HL-60/S4 treated with retinoic acid at 250 ng/mL for 4 days and 3 days (cell line): ENCODE measurements around the gene MARCHF9.

Experiments used
- in situ Hi-C: fragments of 300-500 bp; cut with MboI; formaldehyde crosslinking; loops from 2 replicates; pipeline ENCODE4 v1.7.0; 2022; ENCODE audit warnings: low sequenced_read_pairs

MARCHF9 gene

GRCh38 chr12:57782608-57783465 lies 27.9 kb downstream of the MARCHF9 start, which contains the start of gene TSFM:
Gene TSFM, plus strand, starts transcription at chr12:57782787. Its CDS starts 15 bp downstream, at chr12:57782802.
- in situ Hi-C loops = no loop called here

DNA sequence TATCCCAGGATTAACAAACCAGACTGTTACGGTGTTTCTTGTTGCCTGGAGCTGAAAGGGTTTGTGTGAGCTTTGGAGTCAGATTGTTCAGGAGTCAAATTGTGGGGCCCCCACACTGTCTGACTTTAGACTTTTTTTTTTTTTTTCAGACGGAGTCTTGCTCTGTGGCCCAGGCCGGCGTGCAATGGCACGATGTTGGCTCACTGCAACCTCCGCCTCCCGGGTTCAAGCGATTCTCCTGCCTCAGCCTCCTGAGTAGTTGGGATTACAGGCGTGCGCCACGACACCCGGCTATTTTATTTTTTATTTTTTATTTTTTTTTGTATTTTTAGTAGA lies 28.5 kb downstream of the MARCHF9 start:
- in situ Hi-C loops = no loop called here

DNA sequence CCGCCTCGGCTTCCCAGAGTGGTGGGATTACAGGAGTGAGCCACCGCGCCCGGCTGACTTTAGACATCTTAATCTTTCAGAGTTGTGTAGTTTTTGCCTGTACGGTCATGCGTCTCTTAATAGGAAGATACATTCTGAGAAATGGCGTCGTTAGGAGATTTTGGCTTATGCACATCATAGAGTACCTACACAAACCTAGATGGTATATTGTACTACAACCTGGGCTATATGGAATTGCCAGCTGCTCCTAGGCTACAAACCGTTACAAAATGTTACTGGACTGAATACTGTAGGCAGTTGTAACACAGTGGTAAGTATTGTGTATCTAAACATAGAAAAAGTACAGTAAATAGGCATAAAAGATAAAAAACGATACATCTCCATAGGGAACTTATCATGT lies 29.0 kb downstream of the MARCHF9 start:
- in situ Hi-C loops = no loop called here

- in situ Hi-C loops = no loop called here
Observed at GRCh38 chr12:57793920-57794319, 39.0 kb downstream of the MARCHF9 start.

GRCh38 chr12:57795354-57795753 lies 40.5 kb downstream of the MARCHF9 start:
- in situ Hi-C loops = no loop called here

DNA sequence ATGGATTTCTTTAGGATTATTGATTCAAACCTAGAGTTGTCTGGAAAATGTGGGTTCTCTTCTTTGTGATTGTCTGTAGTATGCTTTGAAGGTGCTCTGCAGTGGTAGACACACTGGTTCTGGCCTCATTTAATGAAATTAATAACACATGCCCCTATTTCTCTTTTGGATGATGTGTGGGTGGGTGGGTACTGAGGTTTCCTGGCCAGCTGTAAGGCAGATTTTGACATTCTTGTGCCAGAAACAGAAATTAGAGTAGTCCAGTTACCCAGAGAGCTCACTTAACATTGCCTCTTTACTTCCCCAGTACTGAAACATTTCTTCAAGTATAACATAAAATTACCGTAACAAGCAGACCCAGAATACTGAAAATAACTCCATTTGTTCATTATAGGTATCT lies 42.1 kb downstream of the MARCHF9 start:
- in situ Hi-C loops = no loop called here

DNA sequence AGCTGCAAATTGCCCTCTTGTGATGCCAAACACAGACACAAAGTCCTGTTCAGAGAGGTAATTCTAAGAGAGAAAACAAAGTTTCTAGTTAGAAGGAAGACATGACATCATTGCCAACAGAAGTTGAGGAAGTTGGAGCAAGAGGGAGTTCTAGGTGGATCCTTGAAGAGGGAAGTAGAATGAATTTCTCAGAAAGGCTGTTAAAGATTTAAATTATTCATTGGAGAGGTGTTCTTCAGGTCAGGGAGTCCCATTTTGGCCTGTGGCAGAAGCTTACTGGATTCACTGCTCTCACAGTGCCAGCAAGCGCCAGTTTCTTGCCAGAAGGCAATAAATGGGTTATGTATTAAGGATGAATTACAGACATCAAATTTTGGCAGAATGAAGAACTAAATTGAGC lies 43.0 kb downstream of the MARCHF9 start:
- in situ Hi-C loops = no loop called here

GRCh38 chr12:57800965-57801364 lies 46.1 kb downstream of the MARCHF9 start:
- in situ Hi-C loops = no loop called here

- in situ Hi-C loops = no loop called here
Observed at GRCh38 chr12:57802607-57803006, 47.7 kb downstream of the MARCHF9 start.

DNA sequence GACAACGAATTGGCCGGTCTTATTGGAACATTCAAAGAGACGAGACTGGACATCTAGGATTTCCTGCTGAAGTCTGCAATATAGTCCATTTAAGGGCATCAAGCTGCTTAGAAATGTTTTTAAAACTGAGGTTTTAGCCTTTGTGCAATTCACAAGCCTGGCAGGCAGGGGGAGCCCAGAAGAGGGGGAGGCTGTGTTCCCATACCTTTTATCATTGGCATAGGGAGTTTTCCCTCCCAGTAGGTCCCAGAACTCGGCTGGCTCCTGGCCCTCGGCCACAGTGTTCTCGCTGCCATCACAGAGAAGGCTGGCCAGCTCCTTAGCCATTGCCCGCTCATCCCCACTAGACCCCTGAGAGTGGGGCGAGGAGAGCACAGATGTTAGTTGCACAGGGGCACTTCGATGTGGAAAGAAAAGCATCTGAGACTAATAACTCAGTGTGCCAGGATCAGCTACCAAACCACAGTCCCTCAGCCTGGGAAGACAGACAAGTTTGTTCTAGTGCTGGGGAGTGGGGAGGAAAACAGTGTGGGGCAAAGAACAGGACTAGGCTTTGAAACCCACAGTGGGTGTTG lies 48.5 kb downstream of the MARCHF9 start:
- in situ Hi-C loops = no loop called here

DNA sequence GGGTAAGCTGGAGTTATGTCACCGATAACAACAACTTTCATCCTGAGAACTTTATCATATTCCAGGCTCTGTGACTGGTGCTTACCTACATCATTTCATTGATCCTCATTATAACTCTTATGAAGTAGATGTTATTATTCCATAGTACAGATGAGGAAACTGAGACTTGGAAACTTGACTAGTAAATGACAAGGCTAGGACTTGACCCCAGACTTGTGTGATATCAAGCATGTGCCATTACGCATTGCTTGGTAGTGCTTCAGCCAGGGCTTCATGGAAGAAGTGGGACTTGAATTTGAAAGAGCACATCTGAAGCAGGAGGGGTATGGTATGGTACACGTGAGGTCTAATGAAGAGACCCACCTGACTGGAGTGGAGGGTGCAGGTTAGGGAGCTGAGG lies 51.8 kb downstream of the MARCHF9 start:
- in situ Hi-C loops = no loop called here

GRCh38 chr12:57807285-57807684 lies 52.4 kb downstream of the MARCHF9 start:
- in situ Hi-C loops = no loop called here

DNA sequence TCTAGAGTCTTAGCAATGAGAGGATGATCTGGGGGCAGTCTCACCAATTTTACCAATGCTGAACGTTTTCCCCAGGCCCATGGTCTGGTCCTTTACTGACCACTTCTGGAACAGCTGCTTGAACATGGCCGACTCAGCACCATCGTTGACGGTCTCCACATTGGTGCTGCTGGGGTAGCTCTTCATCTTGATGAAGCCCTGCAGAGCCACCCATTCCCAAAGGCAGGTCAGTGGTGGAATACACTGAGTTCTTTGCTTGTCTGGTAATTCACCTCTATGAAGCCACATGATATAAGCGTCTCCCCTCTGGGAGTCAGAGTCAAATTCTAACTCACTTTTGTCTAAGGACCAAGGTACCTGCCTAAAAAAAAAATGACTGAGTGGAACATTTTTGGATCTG lies 53.4 kb downstream of the MARCHF9 start:
- in situ Hi-C loops = no loop called here

GRCh38 chr12:57809425-57809824 lies 54.5 kb downstream of the MARCHF9 start:
- in situ Hi-C loops = no loop called here
